ENCODE measurements around the gene VPS37D. TPM values are rescaled to one million over a fixed set of nuclear protein-coding genes. Genes with fewer than 3 reads are reported as not detected.
A peak's percentile ranks its signal among the peaks of the same experiment; 100 is the strongest.
"Not testable (repeated sequence)": the region's sequence is repeated elsewhere in the genome, so short reads cannot be mapped to it uniquely, and the experiment has no call there.

Gene VPS37D
- polyA plus RNA-seq, 1 of the 3 experiments (the other 2 are of a cell fraction): 7.4 TPM

- Histone ChIP-seq H3K4me2 (no peak overlapping the region), H3K9me2 (no peaks in the 10 kb centered on the region), H3F3A (replicated peaks; ENCODE audit: insufficient read depth) (peaks cover 58% of the 10 kb centered on the region), H3K36me3 (replicated peaks in 1 of 2; ENCODE audit: control insufficient read depth in 1 of 2, insufficient read depth in 2 of 2, low read length in 1 of 2) (peaks cover 8 to 51% of the 10 kb centered on the region in 2 experiments), H3K4me1 (ENCODE audit: control insufficient read depth in 1 of 2, insufficient read depth in 2 of 2, low read depth in 1 of 2, low read length in 1 of 2) (peaks cover under 1 to 49% of the 10 kb centered on the region in 2 experiments; a peak in 3 of 4 replicates), H3K27me3 (ENCODE audit: insufficient read depth) (no peaks in the 10 kb centered on the region), H3K9ac (no peak overlapping the region), H3K9me3 (no peaks in the 10 kb centered on the region), H3K27ac (ENCODE audit: low read depth in 2 of 2, low read length in 1 of 2) (0 out of 4 replicates have a peak overlapping the region, but pooled peaks of 1 of the 2 experiments have one; percentile 0), H2AFZ (ENCODE audit: low read depth) (no peak overlapping the region), H4K20me1 (ENCODE audit: insufficient read depth) (peaks cover 94% of the 10 kb centered on the region), H3K79me2 (ENCODE audit: insufficient read depth) (peaks cover 98% of the 10 kb centered on the region), H3K4me3 (ENCODE audit: low read depth in 2 of 2, low read length in 1 of 2) (no peak overlapping the region)
- ChIA-PET CTCF (interaction anchor here (1.0 to 3.3 kb wide), 7 partner anchors 11 to 106 kb away, joined by 3 to 20 read pairs (median 13); no protein-coding TSS in a partner anchor), POLR2A (no interaction called here)
- WGBS (ENCODE audit: low lambda C conversion rate): 46% methylated on average over 1 of the region's 1 CpG
- no peak for DNase-seq
- TF ChIP-seq CHD2 (IDR thresholded peaks at IDR 0.05; ENCODE audit: low read length, partially characterized antibody) (no peak), FOXM1 (IDR thresholded peaks at IDR 0.05; ENCODE audit: low read depth) (no peak), FOSL2 (IDR thresholded peaks at IDR 0.05; ENCODE audit: borderline replicate concordance, low read depth) (no peak), PBX3 (IDR thresholded peaks at IDR 0.05) (no peak), USF2 (IDR thresholded peaks at IDR 0.05; ENCODE audit: borderline replicate concordance, low read depth, low read length) (no peak), RAD21 (IDR thresholded peaks at IDR 0.05; ENCODE audit: low read length) (no peak), TEAD4 (IDR thresholded peaks at IDR 0.05; ENCODE audit: borderline replicate concordance, insufficient read depth) (no peak)
Measured at GRCh38 chr7:73712773-73713172, 45.1 kb downstream of the VPS37D start.

GRCh38 chr7:73713319-73713718 is 45.7 kb downstream of the VPS37D start:
- ChIA-PET CTCF (interaction anchor here (1.0 to 3.3 kb wide), 4 partner anchors 11 to 106 kb away, joined by 3 to 15 read pairs (median 9); no protein-coding TSS in a partner anchor), POLR2A (interaction anchor here (1.3 kb wide), 1 partner anchor 13 kb away, joined by 3 read pairs; no protein-coding TSS in a partner anchor)
- peaks cover 96% of the 10 kb centered on the region for H4K20me1 ChIP-seq (ENCODE audit: insufficient read depth)
- H3K27me3 ChIP-seq (ENCODE audit: insufficient read depth); H3K9me3 ChIP-seq; DNase-seq; H3K9ac ChIP-seq; H2AFZ ChIP-seq (ENCODE audit: low read depth); H3K4me2 ChIP-seq; H3K9me2 ChIP-seq; H3K4me3 ChIP-seq (ENCODE audit: low read depth in 2 of 2, low read length in 1 of 2): not testable (repeated sequence)
- 0 out of 4 replicates have a peak overlapping the region, but pooled peaks of 1 of the 2 experiments have one; percentile 0 for H3K27ac ChIP-seq (ENCODE audit: low read depth in 2 of 2, low read length in 1 of 2)
- H3K79me2 ChIP-seq (ENCODE audit: insufficient read depth): peaks cover 98% of the 10 kb centered on the region
- WGBS (ENCODE audit: low lambda C conversion rate): 94% methylated on average over 6 of the region's 6 CpGs
- peaks cover 7 to 46% of the 10 kb centered on the region in 2 experiments for H3K36me3 ChIP-seq (replicated peaks in 1 of 2; ENCODE audit: control insufficient read depth in 1 of 2, insufficient read depth in 2 of 2, low read length in 1 of 2)
- H3K4me1 ChIP-seq (ENCODE audit: control insufficient read depth in 1 of 2, insufficient read depth in 2 of 2, low read depth in 1 of 2, low read length in 1 of 2): peaks cover 6 to 44% of the 10 kb centered on the region in 2 experiments; a peak in 3 of 4 replicates
- peaks cover 55% of the 10 kb centered on the region for H3F3A ChIP-seq (replicated peaks; ENCODE audit: insufficient read depth)

Data from SK-N-SH (cell line).